ENCODE measurements around the gene MSI1.

Gene MSI1

DNA sequence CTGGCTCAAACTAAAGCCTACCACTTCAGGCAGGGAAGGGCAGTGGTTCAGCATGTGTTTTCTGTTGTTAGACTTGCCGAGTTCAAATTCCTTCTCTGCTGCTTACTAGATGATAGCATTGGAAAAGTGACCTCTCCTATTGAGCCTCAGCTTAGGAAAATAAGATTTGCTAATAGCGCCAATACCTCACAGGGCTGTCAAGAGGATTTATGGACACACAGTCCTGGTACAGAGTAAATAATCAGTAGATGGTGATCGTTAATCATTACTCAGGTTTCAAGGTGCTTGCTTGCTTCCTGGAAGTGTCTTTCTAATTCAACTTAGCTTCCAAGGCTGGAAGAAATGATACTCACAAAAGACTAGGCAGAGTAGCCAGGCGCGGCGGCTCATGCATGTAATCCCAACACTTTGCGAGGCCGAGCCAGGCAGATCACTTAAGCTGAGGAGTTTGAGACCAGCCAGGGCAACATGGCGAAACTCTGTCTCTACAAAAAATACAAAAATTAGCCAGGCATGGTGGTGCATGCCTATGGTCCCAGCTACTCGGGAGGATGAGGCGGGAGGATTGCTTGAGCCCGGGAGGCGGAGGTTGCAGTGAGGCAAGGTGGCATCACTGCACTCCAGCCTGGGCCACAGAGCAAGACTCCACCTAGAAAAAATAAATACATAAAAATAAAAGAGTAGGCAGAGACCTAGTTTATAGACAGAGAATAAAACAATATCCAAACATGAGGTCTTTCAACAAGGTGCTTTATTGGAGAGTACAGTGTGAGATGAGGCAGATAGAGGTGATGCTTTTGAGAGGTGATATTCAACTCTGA, 47.4 kb downstream of the MSI1 start:
- no peak for DNase-seq (ENCODE audit: low read depth)

GRCh38 chr12:120317224-120318105, 51.5 kb downstream of the MSI1 start:
- DNase-seq (ENCODE audit: low read depth): peak; percentile 100

DNA sequence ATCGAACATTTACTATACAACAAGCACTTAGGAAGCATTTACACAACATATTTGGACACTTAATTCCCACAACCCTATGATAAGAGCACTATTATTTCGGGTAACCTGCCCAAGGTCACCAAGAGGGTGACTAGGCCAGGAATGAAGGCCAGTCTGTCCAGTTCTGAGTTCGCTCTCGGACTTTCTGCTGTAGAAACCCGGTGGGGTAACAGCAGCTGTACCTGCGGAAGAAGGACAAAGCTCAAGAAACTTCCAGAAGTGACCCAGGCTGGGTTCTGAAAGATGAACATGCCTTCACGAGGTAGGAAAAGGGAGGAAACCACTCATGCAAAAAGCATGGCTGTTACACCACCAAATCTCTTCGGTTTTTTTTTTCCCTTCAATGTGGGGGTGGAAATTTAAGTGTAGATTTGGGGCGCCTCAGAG, 52.2 kb downstream of the MSI1 start:
- DNase-seq (ENCODE audit: low read depth): no peak

DNA sequence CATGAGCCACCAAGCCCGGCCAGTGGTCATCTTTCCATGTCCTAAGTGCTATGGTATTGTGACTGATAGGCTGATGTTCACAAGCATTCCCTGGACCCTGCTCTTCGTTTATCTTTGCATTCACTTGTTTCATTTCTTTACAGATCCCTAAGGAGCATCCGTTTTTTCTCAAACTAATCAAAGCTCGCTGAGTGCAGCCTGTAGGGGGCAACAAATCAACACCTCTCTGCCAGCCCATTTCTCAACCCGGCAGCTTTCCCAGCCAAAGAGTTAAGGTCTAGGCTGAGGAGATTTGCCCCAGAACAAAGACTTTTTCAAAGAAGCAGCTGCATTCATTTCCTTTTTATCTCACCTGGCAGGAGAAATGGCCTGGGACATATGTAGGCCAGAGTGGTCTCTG, 54.7 kb downstream of the MSI1 start:
- no peak for DNase-seq (ENCODE audit: low read depth)

GRCh38 chr12:120301962-120302815, 66.8 kb downstream of the MSI1 start, which contains the start of gene SIRT4:
TSS of gene SIRT4 (plus strand) at chr12:120302321. CDS start at chr12:120303562, 1,241 bp downstream.
- peak; percentile 72 for DNase-seq (ENCODE audit: low read depth)

- peak; percentile 45 for DNase-seq (ENCODE audit: low read depth)
Measured at GRCh38 chr12:120292661-120293531, 76.1 kb downstream of the MSI1 start, which contains the start of gene RNU4-1. TSS of gene RNU4-1 (minus strand) at chr12:120293237.

DNA sequence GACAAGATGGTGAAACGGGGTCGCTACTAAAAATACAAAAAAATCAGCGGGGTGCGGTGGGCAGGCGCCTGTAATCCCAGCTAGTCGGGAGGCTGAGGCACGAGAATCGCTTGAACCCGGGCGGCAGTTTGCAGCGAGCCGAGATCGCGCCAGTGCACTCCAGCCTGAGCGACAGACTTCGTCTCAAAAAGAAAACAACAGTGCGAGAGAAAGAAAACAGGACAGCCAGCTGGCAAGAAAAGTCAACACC, 76.6 kb downstream of the MSI1 start:
- DNase-seq (ENCODE audit: low read depth): peak; percentile 5
